ENCODE results near the gene HOXA5.

HOXA5 gene

DNA sequence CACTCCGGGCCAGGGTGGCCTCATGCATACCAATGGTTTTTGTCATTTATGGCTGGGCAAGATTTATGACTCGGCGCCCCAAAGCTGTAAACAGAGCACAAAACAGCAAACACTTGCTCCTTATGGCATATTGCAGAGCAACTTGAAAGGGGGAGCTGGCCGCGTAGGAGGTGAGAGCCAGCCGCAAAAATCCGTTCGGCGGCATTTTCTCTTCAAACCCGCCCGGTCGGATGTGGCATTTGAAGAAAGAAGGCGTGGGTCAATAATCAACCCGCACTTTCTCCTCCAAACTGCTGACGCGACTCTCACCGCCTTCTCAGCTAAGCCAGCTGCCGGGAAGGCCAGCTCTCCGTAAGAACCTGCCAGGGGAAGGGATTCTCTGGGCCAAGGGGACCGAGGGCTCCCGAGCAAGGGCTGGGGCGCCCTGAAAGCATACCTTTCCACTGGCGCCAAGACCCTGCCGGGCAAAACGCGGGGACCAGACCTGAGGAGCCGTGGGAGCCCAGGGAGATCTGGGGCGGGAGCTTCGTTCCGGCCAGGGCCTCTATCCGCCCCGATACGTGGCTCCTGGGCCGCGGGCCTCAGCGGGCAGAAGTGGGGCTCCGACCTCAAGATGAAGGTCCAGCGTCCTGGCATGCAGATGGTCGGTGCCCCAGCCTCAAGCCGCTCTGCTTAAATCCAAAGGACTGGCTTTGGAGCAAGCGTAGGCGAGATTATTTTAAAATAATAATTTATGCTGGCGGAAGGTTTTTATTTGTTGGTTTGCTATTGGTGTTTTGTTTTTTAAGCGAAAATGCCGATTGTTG lies 28.1 kb downstream of the HOXA5 start (continued):
- TF ChIP-seq ZNF37A (tag by site-specific recombination; IDR thresholded peaks at IDR 0.05) (no peak), ZBTB21 (tag by site-specific recombination; IDR thresholded peaks at IDR 0.05) (peak; percentile 55; the same call in 1 of the 2 replicates), SP7 (tag by site-specific recombination; IDR thresholded peaks at IDR 0.05) (peak; percentile 95), ZNF140 (tag by site-specific recombination; IDR thresholded peaks at IDR 0.05) (no peak), ZNF792 (tag by site-specific recombination; IDR thresholded peaks at IDR 0.05) (no peak), ZNF350 (tag by site-specific recombination; IDR thresholded peaks at IDR 0.05) (no peak), GLI2 (tag by site-specific recombination; IDR thresholded peaks at IDR 0.05; ENCODE audit: borderline replicate concordance, low read depth) (peak; percentile 82; the same call in 1 of the 2 replicates), ZNF548 (tag by site-specific recombination; IDR thresholded peaks at IDR 0.05) (no peak), ZNF155 (tag by site-specific recombination; IDR thresholded peaks at IDR 0.05) (no peak), OSR2 (tag by site-specific recombination; IDR thresholded peaks at IDR 0.05) (peak; percentile 85), ZNF341 (tag by site-specific recombination; IDR thresholded peaks at IDR 0.05; ENCODE audit: low read depth) (peak; percentile 35; the same call in 1 of the 2 replicates), SP3 (tag by site-specific recombination; IDR thresholded peaks at IDR 0.05) (no peak; the same call in 1 of the 2 replicates), BCL11B (tag by site-specific recombination; IDR thresholded peaks at IDR 0.05; ENCODE audit: low read depth) (no peak), ZNF473 (tag by site-specific recombination; IDR thresholded peaks at IDR 0.05) (no peak), ZNF514 (tag by site-specific recombination; IDR thresholded peaks at IDR 0.05) (no peak), ZNF10 (tag by site-specific recombination; IDR thresholded peaks at IDR 0.05) (no peak), ZNF830 (tag by site-specific recombination; IDR thresholded peaks at IDR 0.05; ENCODE audit: low read depth) (no peak), ZNF707 (tag by site-specific recombination; IDR thresholded peaks at IDR 0.05) (no peak), ZNF2 (tag by site-specific recombination; IDR thresholded peaks at IDR 0.05) (peak; percentile 72), HOXC10 (CRISPR knock-in tag; IDR thresholded peaks at IDR 0.05) (0 out of 2 replicates have a peak, but pooled peaks have one; percentile 62), TCF7L2 (IDR thresholded peaks at IDR 0.05; ENCODE audit: borderline replicate concordance, low read depth, low read length) (peak; percentile 93), IKZF3 (tag by site-specific recombination; IDR thresholded peaks at IDR 0.05) (peak; percentile 83), ZNF335 (tag by site-specific recombination; conservative IDR thresholded peaks at IDR 0.05) (0 out of 2 replicates have a peak, but pooled peaks have one; percentile 5)
- TF ChIP-seq, protein P1, sequence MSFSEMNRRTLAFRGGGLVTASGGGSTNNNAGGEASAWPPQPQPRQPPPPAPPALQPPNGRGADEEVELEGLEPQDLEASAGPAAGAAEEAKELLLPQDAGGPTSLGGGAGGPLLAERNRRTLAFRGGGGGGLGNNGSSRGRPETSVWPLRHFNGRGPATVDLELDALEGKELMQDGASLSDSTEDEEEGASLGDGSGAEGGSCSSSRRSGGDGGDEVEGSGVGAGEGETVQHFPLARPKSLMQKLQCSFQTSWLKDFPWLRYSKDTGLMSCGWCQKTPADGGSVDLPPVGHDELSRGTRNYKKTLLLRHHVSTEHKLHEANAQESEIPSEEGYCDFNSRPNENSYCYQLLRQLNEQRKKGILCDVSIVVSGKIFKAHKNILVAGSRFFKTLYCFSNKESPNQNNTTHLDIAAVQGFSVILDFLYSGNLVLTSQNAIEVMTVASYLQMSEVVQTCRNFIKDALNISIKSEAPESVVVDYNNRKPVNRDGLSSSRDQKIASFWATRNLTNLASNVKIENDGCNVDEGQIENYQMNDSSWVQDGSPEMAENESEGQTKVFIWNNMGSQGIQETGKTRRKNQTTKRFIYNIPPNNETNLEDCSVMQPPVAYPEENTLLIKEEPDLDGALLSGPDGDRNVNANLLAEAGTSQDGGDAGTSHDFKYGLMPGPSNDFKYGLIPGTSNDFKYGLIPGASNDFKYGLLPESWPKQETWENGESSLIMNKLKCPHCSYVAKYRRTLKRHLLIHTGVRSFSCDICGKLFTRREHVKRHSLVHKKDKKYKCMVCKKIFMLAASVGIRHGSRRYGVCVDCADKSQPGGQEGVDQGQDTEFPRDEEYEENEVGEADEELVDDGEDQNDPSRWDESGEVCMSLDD (tag by site-specific recombination; IDR thresholded peaks at IDR 0.05): peak; percentile 48
- TF ChIP-seq, protein P2, sequence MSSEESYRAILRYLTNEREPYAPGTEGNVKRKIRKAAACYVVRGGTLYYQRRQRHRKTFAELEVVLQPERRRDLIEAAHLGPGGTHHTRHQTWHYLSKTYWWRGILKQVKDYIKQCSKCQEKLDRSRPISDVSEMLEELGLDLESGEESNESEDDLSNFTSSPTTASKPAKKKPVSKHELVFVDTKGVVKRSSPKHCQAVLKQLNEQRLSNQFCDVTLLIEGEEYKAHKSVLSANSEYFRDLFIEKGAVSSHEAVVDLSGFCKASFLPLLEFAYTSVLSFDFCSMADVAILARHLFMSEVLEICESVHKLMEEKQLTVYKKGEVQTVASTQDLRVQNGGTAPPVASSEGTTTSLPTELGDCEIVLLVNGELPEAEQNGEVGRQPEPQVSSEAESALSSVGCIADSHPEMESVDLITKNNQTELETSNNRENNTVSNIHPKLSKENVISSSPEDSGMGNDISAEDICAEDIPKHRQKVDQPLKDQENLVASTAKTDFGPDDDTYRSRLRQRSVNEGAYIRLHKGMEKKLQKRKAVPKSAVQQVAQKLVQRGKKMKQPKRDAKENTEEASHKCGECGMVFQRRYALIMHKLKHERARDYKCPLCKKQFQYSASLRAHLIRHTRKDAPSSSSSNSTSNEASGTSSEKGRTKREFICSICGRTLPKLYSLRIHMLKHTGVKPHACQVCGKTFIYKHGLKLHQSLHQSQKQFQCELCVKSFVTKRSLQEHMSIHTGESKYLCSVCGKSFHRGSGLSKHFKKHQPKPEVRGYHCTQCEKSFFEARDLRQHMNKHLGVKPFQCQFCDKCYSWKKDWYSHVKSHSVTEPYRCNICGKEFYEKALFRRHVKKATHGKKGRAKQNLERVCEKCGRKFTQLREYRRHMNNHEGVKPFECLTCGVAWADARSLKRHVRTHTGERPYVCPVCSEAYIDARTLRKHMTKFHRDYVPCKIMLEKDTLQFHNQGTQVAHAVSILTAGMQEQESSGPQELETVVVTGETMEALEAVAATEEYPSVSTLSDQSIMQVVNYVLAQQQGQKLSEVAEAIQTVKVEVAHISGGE (tag by site-specific recombination; conservative IDR thresholded peaks at IDR 0.05; ENCODE audit: low read depth): 0 out of 2 replicates have a peak, but pooled peaks have one; percentile 16
- TF ChIP-seq, protein P3, sequence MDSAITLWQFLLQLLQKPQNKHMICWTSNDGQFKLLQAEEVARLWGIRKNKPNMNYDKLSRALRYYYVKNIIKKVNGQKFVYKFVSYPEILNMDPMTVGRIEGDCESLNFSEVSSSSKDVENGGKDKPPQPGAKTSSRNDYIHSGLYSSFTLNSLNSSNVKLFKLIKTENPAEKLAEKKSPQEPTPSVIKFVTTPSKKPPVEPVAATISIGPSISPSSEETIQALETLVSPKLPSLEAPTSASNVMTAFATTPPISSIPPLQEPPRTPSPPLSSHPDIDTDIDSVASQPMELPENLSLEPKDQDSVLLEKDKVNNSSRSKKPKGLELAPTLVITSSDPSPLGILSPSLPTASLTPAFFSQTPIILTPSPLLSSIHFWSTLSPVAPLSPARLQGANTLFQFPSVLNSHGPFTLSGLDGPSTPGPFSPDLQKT (IDR thresholded peaks at IDR 0.05; ENCODE audit: borderline replicate concordance, low read depth, low read length): no peak
- TF ChIP-seq, protein P4, sequence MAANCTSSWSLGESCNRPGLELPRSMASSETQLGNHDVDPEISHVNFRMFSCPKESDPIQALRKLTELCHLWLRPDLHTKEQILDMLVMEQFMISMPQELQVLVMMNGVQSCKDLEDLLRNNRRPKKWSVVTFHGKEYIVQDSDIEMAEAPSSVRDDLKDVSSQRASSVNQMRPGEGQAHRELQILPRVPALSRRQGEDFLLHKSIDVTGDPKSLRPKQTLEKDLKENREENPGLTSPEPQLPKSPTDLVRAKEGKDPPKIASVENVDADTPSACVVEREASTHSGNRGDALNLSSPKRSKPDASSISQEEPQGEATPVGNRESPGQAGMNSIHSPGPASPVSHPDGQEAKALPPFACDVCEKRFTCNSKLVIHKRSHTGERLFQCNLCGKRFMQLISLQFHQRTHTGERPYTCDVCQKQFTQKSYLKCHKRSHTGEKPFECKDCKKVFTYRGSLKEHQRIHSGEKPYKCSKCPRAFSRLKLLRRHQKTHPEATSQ (tag by site-specific recombination; IDR thresholded peaks at IDR 0.05): no peak
- TF ChIP-seq, protein P5, sequence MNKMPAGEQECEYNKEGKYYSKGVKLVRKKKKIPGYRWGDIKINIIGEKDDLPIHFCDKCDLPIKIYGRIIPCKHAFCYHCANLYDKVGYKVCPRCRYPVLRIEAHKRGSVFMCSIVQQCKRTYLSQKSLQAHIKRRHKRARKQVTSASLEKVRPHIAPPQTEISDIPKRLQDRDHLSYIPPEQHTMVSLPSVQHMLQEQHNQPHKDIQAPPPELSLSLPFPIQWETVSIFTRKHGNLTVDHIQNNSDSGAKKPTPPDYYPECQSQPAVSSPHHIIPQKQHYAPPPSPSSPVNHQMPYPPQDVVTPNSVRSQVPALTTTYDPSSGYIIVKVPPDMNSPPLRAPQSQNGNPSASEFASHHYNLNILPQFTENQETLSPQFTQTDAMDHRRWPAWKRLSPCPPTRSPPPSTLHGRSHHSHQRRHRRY (tag by site-specific recombination; IDR thresholded peaks at IDR 0.05): no peak
- TF ChIP-seq, protein P6, sequence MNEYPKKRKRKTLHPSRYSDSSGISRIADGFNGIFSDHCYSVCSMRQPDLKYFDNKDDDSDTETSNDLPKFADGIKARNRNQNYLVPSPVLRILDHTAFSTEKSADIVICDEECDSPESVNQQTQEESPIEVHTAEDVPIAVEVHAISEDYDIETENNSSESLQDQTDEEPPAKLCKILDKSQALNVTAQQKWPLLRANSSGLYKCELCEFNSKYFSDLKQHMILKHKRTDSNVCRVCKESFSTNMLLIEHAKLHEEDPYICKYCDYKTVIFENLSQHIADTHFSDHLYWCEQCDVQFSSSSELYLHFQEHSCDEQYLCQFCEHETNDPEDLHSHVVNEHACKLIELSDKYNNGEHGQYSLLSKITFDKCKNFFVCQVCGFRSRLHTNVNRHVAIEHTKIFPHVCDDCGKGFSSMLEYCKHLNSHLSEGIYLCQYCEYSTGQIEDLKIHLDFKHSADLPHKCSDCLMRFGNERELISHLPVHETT (tag by site-specific recombination; IDR thresholded peaks at IDR 0.05): 0 out of 2 replicates have a peak, but pooled peaks have one; percentile 36
